Measurements from ENCODE around the gene ERC2.

The ERC2 gene

GRCh38 chr3:55607175-55607574 lies 861.1 kb downstream of the ERC2 start:
- H3K27ac ChIP-seq, result no peak overlapping the region

GRCh38 chr3:55605443-55606236 lies 862.6 kb downstream of the ERC2 start:
- no peak overlapping the region for H3K27ac ChIP-seq
- TF ChIP-seq ZFX (IDR thresholded peaks at IDR 0.05; ENCODE audit: borderline replicate concordance) (no peak), CTCF (IDR thresholded peaks at IDR 0.05) (no peak)

More at GRCh38 chr3:55607175-55607574, 861.1 kb downstream of the ERC2 start:
- TF ChIP-seq CTCF (IDR thresholded peaks at IDR 0.05), result no peak
- TF ChIP-seq ZFX (IDR thresholded peaks at IDR 0.05; ENCODE audit: borderline replicate concordance), result no peak

DNA sequence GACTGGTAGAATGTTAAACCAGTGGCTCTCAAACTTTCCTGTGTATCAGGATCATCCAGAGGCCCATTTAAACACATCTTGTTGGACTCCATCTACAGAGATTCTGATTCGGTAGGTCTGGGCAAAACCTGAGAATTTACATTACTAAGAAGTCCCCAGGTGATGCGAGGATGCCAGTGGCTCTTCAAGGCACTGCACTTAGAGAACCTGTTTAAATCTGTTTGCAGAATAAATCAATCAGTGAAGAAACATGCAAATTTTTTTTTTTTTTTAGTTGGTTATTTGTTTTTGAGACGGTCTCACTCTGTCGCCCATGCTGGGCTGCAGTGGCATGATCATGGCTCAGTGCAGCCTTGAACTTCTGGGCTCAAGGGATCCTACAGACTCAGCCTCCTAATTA lies 863.4 kb downstream of the ERC2 start:
- TF ChIP-seq ZFX (IDR thresholded peaks at IDR 0.05; ENCODE audit: borderline replicate concordance) (no peak), CTCF (IDR thresholded peaks at IDR 0.05) (no peak)
- H3K27ac ChIP-seq, result no peak overlapping the region

GRCh38 chr3:55604402-55604801 lies 863.9 kb downstream of the ERC2 start:
- TF ChIP-seq ZFX (IDR thresholded peaks at IDR 0.05; ENCODE audit: borderline replicate concordance) (no peak), CTCF (IDR thresholded peaks at IDR 0.05) (no peak)
- H3K27ac ChIP-seq, result no peak overlapping the region

GRCh38 chr3:55601366-55602080 lies 866.7 kb downstream of the ERC2 start:
- H3K27ac ChIP-seq, result no peak overlapping the region
- TF ChIP-seq CTCF (IDR thresholded peaks at IDR 0.05), result no peak
- TF ChIP-seq ZFX (IDR thresholded peaks at IDR 0.05; ENCODE audit: borderline replicate concordance), result no peak

DNA sequence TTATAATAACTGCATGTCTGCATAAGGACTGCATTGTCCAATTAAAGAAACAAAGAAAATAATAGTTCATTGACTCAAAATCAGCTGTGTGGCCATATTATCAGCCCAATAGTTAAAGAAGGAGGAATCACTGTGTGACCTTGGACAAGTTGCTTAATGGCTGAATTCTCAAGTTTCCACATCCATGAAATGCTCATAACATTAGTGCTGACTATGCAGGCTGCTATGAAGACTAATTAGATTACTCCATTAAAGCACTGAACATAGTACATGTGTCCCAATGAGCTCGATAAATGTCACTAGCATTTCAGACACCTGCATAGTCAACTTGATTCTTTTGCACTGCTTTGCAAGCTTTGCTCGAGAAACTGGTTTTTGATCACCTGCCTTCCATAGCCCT lies 870.0 kb downstream of the ERC2 start:
- H3K27ac ChIP-seq, result no peak overlapping the region
- TF ChIP-seq ZFX (IDR thresholded peaks at IDR 0.05; ENCODE audit: borderline replicate concordance) (no peak), CTCF (IDR thresholded peaks at IDR 0.05) (no peak)

DNA sequence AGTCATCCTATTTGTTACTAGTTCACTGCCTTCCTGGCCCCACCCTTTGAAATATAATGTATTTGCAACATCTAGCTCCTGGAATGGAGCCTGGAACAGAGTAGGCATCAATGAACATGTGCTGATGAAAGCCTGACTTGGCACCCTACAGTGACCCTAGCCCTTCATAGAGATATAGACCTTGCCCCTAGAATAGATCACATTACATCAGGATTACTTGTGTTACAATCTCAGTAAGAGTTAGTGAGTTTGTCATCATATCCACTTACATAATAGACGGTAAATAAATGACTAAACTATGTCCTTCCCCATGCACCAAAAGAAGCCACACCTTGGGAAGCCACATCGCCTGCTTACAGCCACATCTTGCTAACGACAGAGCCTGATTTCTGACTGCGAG lies 870.6 kb downstream of the ERC2 start:
- no peak for TF ChIP-seq CTCF (IDR thresholded peaks at IDR 0.05)
- TF ChIP-seq ZFX (IDR thresholded peaks at IDR 0.05; ENCODE audit: borderline replicate concordance), result no peak
- no peak overlapping the region for H3K27ac ChIP-seq

Measured in 22Rv1 (cell line).